Chondrocyte (in vitro differentiated cells): ENCODE measurements around the gene FOSL1. TPM values are rescaled to one million over a fixed set of nuclear protein-coding genes. Genes with fewer than 3 reads are reported as not detected.

Source experiments
- DNase-seq: peaks from one replicate; pipeline ENCODE4 v3.0.0; 2021; ENCODE audit warnings: mixed read lengths, low spot score
- H3K27ac Mint-ChIP-seq: one replicate; pipeline ENCODE4 v1.8.0; 2021; ENCODE audit warnings: mild to moderate bottlenecking, moderate library complexity, mixed read lengths; ENCODE audit not compliant: unreplicated experiment
- H3K27me3 Mint-ChIP-seq: 2 replicates; pipeline ENCODE4 v1.8.0; 2021; ENCODE audit warnings: low read depth, mixed read lengths
- H3K36me3 Mint-ChIP-seq: 2 replicates; pipeline ENCODE4 v1.8.0; 2021; ENCODE audit warnings: low read depth, mixed read lengths
- H3K4me1 Mint-ChIP-seq: 2 replicates; pipeline ENCODE4 v1.8.0; 2021; ENCODE audit warnings: low read depth, mild to moderate bottlenecking, mixed read lengths
- H3K4me3 Mint-ChIP-seq: one replicate; pipeline ENCODE4 v1.8.0; 2021; ENCODE audit warnings: mild to moderate bottlenecking, moderate library complexity, mixed read lengths; ENCODE audit not compliant: unreplicated experiment
- H3K9me3 Mint-ChIP-seq: 2 replicates; pipeline ENCODE4 v1.8.0; 2021; ENCODE audit warnings: low read depth, mixed read lengths
- CTCF ChIP-seq: fragments of 200-600 bp; sonication (generic); IDR thresholded peaks from 2 replicates; pipeline ENCODE4 v1.5.0; 2021; ENCODE audit warnings: antibody characterized with exemption, mild to moderate bottlenecking, moderate library complexity
- total RNA-seq: library from RNA; stranded (reverse); gene quantifications from 3 replicates; pipeline ENCODE4 v1.2.1, GENCODE V29; 2021

FOSL1 gene
- total RNA-seq, 1 donor from 2014 or later = 7.5 TPM

- Mint-ChIP-seq H3K4me3 (no peak overlapping the region), H3K27ac (peak overlapping the region; percentile 71), H3K9me3 (no peaks in the 10 kb centered on the region), H3K4me1 (peaks cover 46% of the 10 kb centered on the region), H3K36me3 (peaks cover 26% of the 10 kb centered on the region), H3K27me3 (no peaks in the 10 kb centered on the region)
- TF ChIP-seq CTCF = no peak
- peak; percentile 76 for DNase-seq
Measured at GRCh38 chr11:65864706-65865471, 35.3 kb downstream of the FOSL1 start.

GRCh38 chr11:65863889-65864705 is 36.1 kb downstream of the FOSL1 start:
- Mint-ChIP-seq H3K4me3 (no peak overlapping the region), H3K36me3 (peaks cover 23% of the 10 kb centered on the region), H3K9me3 (no peaks in the 10 kb centered on the region), H3K4me1 (peaks cover 47% of the 10 kb centered on the region), H3K27ac (peak overlapping the region; percentile 80), H3K27me3 (no peaks in the 10 kb centered on the region)
- peak; percentile 72 for DNase-seq
- no peak for TF ChIP-seq CTCF

- no peaks in the 10 kb centered on the region for H3K9me3 Mint-ChIP-seq
- H3K27me3 Mint-ChIP-seq = no peaks in the 10 kb centered on the region
- DNase-seq = peak; percentile 80
- TF ChIP-seq CTCF = no peak
- H3K27ac Mint-ChIP-seq = peak overlapping the region; percentile 80
- H3K36me3 Mint-ChIP-seq = peaks cover 20% of the 10 kb centered on the region
- H3K4me3 Mint-ChIP-seq = no peak overlapping the region
- H3K4me1 Mint-ChIP-seq = peaks cover 53% of the 10 kb centered on the region
Measured at GRCh38 chr11:65862941-65863888, 37.0 kb downstream of the FOSL1 start.

- DNase-seq = peak; percentile 83
- peak overlapping the region; percentile 80 for H3K27ac Mint-ChIP-seq
- no peaks in the 10 kb centered on the region for H3K9me3 Mint-ChIP-seq
- peaks cover 16% of the 10 kb centered on the region for H3K36me3 Mint-ChIP-seq
- H3K4me3 Mint-ChIP-seq = peak overlapping the region; percentile 82
- TF ChIP-seq CTCF = no peak
- peaks cover 47% of the 10 kb centered on the region for H3K4me1 Mint-ChIP-seq
- no peaks in the 10 kb centered on the region for H3K27me3 Mint-ChIP-seq
Measured at GRCh38 chr11:65862191-65862735, 37.9 kb downstream of the FOSL1 start.
